LNCAP (cell line): Measurements from ENCODE around the gene POU6F2.

Experiments
- CTCF ChIP-seq: fragments of 450-650 bp; IDR thresholded peaks from 2 replicates; pipeline ENCODE4 v1.5.1; 2017; ENCODE audit warnings: mild to moderate bottlenecking

POU6F2 gene

GRCh38 chr7:39197831-39198230 lies 220.1 kb downstream of the POU6F2 start:
- TF ChIP-seq CTCF = no peak

- no peak for TF ChIP-seq CTCF
Observed at GRCh38 chr7:39198556-39198955, 220.8 kb downstream of the POU6F2 start.

GRCh38 chr7:39199006-39199405 lies 221.3 kb downstream of the POU6F2 start:
- TF ChIP-seq CTCF = no peak

GRCh38 chr7:39199951-39200350 lies 222.2 kb downstream of the POU6F2 start:
- TF ChIP-seq CTCF = no peak

GRCh38 chr7:39202041-39202440 lies 224.3 kb downstream of the POU6F2 start:
- TF ChIP-seq CTCF = no peak

GRCh38 chr7:39210362-39210761 lies 232.7 kb downstream of the POU6F2 start:
- TF ChIP-seq CTCF = no peak

- no peak for TF ChIP-seq CTCF
Observed at GRCh38 chr7:39211581-39211980, 233.9 kb downstream of the POU6F2 start.

- no peak for TF ChIP-seq CTCF
Observed at GRCh38 chr7:39212876-39213275, 235.2 kb downstream of the POU6F2 start.
